ENCODE results near the gene FRRS1L.

- TF ChIP-seq CTCF (IDR thresholded peaks at IDR 0.05; ENCODE audit: insufficient read depth, low read depth, low read length), result no peak
- no peak for TF ChIP-seq EZH2 (IDR thresholded peaks at IDR 0.05; ENCODE audit: insufficient read depth, low read length)
These were observed 81.5 kb downstream of the FRRS1L start for GRCh38 chr9:109085510-109085909.

Measured in astrocyte (in vitro differentiated cells and primary cell).